Stimulated activated CD8-positive, alpha-beta memory T cell treated with anti-CD3 and anti-CD28 coated beads, Interleukin-7, amount 100 ng/mL, for 4 hours (primary cell): ENCODE measurements around the gene SPRY1.

Experiments
- DNase-seq, 2 donors: peaks; one replicate each; pipeline ENCODE4 v3.0.0-alpha.2; 2020; ENCODE audit warnings: low read depth in 2 of 2

Gene SPRY1

DNA sequence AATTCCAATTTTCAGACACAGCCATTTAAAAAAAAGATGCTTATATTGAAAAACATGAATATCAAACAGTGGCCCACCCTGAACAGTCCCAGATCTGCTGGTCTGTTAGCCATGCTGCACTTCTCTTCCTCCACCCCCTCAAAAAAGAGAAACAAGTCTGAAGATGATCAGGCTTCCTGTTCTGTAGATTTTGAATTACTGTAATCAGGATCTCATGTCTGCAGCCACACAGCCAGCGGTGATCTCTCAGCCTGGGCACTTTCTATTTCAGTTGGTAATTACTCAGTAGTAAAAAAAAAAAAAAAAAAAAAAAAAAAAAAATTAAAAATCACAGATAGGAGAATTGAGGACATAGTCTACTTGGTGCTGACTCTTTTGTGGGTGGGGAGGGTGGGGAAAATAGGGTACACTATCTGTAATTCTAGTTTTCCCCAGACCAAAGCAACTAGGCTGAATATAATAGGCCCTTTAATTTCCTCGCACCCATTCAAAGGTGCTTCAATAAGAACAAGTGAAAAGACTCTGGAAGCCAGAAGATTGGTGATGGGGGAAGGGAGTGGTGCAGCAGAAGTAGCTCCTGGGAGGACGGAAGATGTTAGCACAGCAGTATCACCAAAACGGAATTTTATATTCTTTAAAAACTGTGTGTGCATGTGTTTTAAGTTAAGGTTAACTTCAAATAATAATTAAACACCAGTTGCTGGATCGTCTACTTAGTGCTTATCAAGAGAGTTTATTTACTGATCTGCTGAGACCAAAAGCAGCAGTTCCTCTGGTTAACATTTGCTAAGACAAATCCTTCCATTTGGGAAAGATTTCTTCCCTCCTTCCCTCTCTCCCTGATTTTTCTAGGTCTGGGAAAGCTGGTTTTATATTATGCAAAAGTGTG, 47.0 kb downstream of the SPRY1 start:
- DNase-seq: peak in 1 of 2 donors; percentile 14

- DNase-seq: peak in 1 of 2 donors; percentile 5
These were observed 47.7 kb downstream of the SPRY1 start for GRCh38 chr4:123444290-123444731.

DNA sequence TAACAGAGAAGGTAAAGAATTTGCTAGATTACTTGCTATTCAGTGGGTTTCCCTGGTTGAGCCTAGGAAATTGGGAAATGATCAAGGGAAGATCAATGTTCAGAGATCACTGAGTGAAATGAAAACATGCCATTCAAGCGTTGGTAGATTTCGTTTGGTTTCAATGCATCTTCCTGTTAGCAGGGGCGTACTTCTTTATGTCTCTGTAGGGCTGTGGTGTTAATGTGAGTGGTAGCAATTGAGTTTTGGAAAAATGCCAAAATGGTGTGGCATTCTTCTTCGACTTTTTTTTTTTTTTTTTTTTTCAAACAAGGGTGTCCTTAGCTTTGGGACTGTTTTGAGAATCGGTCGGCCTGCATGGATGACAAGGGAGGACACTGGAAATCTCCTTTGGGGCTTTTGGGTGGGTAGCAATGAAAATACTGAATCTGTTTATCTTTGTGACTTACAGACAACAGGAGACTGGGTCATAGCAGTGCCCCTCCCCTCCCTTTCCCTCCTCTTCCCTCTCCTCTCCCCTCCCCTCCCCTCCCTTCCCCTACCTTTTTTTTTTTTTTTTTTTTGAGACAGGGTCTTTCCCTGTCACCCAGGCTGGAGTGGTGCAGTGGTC, 50.4 kb downstream of the SPRY1 start:
- DNase-seq: no peak

DNA sequence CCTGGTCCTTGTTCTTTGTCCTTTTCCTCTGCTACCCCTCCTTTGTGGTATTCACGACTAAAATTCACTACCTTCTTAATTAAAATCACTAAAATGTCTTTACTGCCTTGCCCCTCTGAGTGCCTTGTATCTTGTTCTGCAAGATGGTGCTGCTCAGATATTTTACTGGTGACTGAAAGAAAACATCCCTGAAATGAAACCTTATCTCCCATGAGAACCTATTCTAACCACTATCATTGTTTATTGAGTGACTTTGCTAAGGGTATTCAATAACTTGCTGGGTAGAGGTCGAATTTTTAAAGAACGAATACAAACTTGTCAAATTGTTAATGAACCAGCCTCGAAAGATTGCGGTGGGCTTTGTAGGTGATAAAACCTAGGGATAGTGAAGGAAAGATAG, 52.8 kb downstream of the SPRY1 start:
- DNase-seq: no peak

DNA sequence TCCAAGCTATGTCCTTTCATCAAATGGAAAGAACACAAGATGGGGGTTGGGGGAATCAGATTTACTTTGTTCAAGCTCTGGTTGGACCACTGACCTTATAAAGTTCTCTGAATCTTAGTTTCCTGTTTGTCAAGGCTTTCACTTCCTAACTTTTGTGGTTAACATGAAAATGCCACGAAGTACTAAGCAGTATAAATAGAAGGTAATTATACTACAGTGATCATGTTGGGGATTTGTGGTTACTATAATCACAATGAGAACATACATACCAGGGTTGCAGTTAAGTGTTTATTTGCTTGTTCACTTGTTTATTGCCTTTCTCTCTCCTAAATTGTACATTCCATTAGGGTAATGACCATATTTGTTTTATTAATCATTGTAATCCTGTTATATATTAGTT, 53.2 kb downstream of the SPRY1 start:
- no peak for DNase-seq

GRCh38 chr4:123450393-123450792, 53.8 kb downstream of the SPRY1 start:
- DNase-seq: no peak

DNA sequence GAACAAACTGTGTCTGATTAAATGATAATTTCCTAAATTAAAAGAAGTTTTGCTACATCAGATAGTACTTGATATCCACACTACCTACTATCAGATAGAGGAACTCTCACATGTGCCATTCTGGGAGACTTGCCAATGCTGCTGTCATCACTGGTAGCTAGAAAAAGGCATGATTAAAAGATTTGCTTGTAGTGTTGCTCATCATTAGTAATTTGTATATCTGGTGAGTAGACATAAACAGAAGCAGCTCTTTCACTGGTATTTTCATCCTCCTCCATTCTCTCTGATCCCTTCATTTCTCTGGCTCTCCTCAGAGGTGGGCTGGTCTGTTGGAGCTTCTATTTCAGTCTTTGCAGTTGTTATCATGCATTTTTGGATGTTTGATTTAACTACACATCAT, 56.0 kb downstream of the SPRY1 start:
- DNase-seq: no peak

GRCh38 chr4:123453061-123453680, 56.6 kb downstream of the SPRY1 start:
- no peak for DNase-seq
